ENCODE results near the gene CEP83. TPM values are rescaled to one million over a fixed set of nuclear protein-coding genes. Genes with fewer than 3 reads are reported as not detected.

CEP83 gene, protein sequence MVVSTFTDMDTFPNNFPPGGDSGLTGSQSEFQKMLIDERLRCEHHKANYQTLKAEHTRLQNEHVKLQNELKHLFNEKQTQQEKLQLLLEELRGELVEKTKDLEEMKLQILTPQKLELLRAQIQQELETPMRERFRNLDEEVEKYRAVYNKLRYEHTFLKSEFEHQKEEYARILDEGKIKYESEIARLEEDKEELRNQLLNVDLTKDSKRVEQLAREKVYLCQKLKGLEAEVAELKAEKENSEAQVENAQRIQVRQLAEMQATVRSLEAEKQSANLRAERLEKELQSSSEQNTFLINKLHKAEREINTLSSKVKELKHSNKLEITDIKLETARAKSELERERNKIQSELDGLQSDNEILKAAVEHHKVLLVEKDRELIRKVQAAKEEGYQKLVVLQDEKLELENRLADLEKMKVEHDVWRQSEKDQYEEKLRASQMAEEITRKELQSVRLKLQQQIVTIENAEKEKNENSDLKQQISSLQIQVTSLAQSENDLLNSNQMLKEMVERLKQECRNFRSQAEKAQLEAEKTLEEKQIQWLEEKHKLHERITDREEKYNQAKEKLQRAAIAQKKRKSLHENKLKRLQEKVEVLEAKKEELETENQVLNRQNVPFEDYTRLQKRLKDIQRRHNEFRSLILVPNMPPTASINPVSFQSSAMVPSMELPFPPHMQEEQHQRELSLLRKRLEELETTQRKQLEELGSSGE
- total RNA-seq (2022; extraction: Qiagen RNA extraction; ENCODE audit: low read depth), result 5.0 to 10.6 TPM (median 9.3 TPM) in 5 replicates

DNA sequence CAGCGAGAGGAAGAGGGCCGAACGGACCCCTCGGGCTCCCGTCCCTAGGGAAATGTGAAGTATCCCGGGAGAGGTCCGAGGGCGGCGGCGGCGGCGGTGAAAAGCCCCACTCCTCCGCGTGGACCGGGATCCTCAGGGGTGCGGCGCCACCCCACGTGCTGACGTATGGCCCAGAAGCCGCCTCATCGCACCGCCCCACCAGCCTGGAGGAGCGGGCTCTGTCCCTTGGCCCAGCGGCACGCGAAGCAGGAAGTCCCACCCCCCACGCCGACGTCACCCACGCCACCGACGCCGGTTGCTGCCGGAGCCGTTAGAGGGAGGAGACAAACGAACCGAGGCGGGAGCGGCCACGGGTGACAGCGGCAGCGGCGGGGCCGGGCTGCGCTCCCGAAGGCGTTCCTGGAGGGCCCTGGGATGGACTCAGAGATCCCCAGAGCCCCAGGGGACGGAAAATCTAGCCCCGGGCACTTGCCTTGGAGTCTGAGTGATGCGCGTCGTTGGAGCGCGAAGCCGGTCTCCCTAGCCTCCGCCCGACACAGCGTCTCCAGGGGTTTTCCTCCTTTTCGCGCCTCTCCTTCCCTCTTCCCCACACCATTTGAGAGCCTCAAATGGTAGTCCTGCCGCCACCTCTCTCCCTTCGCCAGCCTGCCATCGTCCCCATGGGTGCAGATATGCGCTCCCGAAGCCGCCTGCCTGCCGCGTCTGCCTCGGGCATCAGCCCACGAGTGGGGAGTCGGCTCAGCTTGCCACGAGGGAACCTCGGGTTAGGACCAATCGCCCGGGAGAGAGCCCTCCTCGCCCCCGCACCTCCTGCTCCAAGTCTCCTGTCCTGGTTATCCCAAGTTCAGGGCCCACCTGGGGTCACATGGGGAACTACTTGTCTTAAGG lies at the start of gene CEP83:
CEP83 (minus strand) TSS at position 140 of the 888 bp plus-strand sequence. CDS start 47,377 bp downstream, outside the sequence.

Other genes with a start within 250 kb of the CEP83 start
- 0.86 to 1.1 TPM (median 1.1 TPM) in 5 replicates for gene TMCC3, start 190.7 kb upstream of the CEP83 start, total RNA-seq (2022; extraction: Qiagen RNA extraction; ENCODE audit: low read depth)

Measured in A549 treated with RU486 at 1 μM for 4 hours (cell line).